DND-41 (cell line): ENCODE measurements around the gene CCT2.

Experiments used
- ATAC-seq: fragments of 200-7000 bp; cut with Tn5 transposase; 3 replicates; pipeline ENCODE4 v1.9.1; 2021; ENCODE audit warnings: low read depth; ENCODE audit not compliant: insufficient read depth
- DNase-seq: peaks from one replicate; pipeline ENCODE4 v3.0.0-alpha.2; 2020
- H2AFZ ChIP-seq: 2 replicates; pipeline ENCODE4 v1.6.0; 2012; ENCODE audit warnings: low read depth, low read length
- H3K27ac ChIP-seq: 2 replicates; pipeline ENCODE4 v1.5.1; 2012; ENCODE audit warnings: low read length, inconsistent platforms
- H3K27me3 ChIP-seq: fragments of 200-600 bp; sonication (generic); 2 replicates; pipeline ENCODE4 v1.6.0; 2012; ENCODE audit warnings: low read length, mild to moderate bottlenecking, inconsistent platforms; ENCODE audit not compliant: insufficient read depth, poor library complexity
- H3K36me3 ChIP-seq: 2 replicates; pipeline ENCODE4 v1.5.1; 2012; ENCODE audit warnings: low read length, inconsistent platforms; ENCODE audit not compliant: insufficient read depth
- H3K4me1 ChIP-seq: 2 replicates; pipeline ENCODE4 v1.5.1; 2012; ENCODE audit warnings: mild to moderate bottlenecking, low read length; ENCODE audit not compliant: insufficient read depth
- H3K4me2 ChIP-seq: 2 replicates; pipeline ENCODE4 v1.6.0; 2012; ENCODE audit warnings: mild to moderate bottlenecking, moderate library complexity, low read length, inconsistent platforms; ENCODE audit not compliant: insufficient read depth
- H3K4me3 ChIP-seq, 2 experiments: fragments of 200-600 bp in 1 of 2; shearing (Covaris generic) in 1 of 2; 2 replicates each; pipeline ENCODE4 v1.5.1; 2012 to 2016; ENCODE audit warnings: inconsistent platforms in 2 of 2, low read length in 2 of 2, mild to moderate bottlenecking in 2 of 2, low read depth in 1 of 2, moderate library complexity in 1 of 2
- H3K79me2 ChIP-seq: 2 replicates; pipeline ENCODE4 v1.6.0; 2012; ENCODE audit warnings: low read length, inconsistent platforms; ENCODE audit not compliant: insufficient read depth
- H3K9ac ChIP-seq: 2 replicates; pipeline ENCODE4 v1.6.0; 2012; ENCODE audit warnings: low read depth, mild to moderate bottlenecking, inconsistent platforms, low read length, moderate library complexity
- H3K9me3 ChIP-seq: 2 replicates; pipeline ENCODE4 v1.5.1; 2012; ENCODE audit warnings: low read length, moderate library complexity, mild to moderate bottlenecking, inconsistent platforms; ENCODE audit not compliant: insufficient read depth, severe bottlenecking
- H4K20me1 ChIP-seq: 2 replicates; pipeline ENCODE4 v1.6.0; 2012; ENCODE audit warnings: low read length; ENCODE audit not compliant: insufficient read depth
- EZH2 ChIP-seq: IDR thresholded peaks from 3 replicates; pipeline ENCODE4 v1.6.1; 2012; ENCODE audit warnings: borderline replicate concordance, low read depth, mild to moderate bottlenecking, moderate library complexity, low read length, inconsistent platforms; ENCODE audit not compliant: severe bottlenecking
- TF ChIP-seq, protein P1 (sequence below): IDR thresholded peaks from 2 replicates; pipeline ENCODE4 v1.5.1; 2012; ENCODE audit warnings: borderline replicate concordance, low read length, moderate library complexity, mild to moderate bottlenecking; ENCODE audit not compliant: poor library complexity, severe bottlenecking; ENCODE audit errors: extremely low read depth

CCT2 gene

DNA sequence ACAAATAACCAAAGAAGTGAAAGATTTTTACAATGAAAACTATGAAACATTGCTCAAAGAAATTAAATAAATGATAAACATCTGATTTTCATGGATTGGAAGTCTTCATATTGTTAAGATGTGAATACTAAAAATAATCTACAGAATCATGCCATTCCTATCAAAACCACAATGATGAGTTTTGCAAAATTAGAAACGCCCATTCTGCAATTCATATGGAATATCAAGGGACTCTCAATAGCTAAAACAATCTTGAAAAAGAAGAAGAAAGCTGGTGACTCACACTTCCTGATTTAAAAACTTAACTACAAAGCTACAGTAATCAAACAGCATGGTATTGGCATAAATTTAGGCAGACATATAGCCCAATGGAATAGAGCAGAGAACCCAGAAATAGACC, 40.2 kb upstream of the CCT2 start:
- no peak overlapping the region for H3K27ac ChIP-seq
- H3K4me1 ChIP-seq, result no peaks in the 10 kb centered on the region
- peaks cover 5% of the 10 kb centered on the region; the same call in 1 of the 2 replicates for H3K36me3 ChIP-seq
- no peak overlapping the region for H3K4me3 ChIP-seq
- no peaks in the 10 kb centered on the region for H3K79me2 ChIP-seq
- ATAC-seq, result no peak
- no peak for TF ChIP-seq EZH2
- TF ChIP-seq, protein P1, sequence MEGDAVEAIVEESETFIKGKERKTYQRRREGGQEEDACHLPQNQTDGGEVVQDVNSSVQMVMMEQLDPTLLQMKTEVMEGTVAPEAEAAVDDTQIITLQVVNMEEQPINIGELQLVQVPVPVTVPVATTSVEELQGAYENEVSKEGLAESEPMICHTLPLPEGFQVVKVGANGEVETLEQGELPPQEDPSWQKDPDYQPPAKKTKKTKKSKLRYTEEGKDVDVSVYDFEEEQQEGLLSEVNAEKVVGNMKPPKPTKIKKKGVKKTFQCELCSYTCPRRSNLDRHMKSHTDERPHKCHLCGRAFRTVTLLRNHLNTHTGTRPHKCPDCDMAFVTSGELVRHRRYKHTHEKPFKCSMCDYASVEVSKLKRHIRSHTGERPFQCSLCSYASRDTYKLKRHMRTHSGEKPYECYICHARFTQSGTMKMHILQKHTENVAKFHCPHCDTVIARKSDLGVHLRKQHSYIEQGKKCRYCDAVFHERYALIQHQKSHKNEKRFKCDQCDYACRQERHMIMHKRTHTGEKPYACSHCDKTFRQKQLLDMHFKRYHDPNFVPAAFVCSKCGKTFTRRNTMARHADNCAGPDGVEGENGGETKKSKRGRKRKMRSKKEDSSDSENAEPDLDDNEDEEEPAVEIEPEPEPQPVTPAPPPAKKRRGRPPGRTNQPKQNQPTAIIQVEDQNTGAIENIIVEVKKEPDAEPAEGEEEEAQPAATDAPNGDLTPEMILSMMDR, result no peak
- no peak overlapping the region for H3K4me2 ChIP-seq
- no peak for DNase-seq
- H3K27me3 ChIP-seq, result no peaks in the 10 kb centered on the region
- H3K9me3 ChIP-seq, result peaks cover 7% of the 10 kb centered on the region
- H4K20me1 ChIP-seq, result no peaks in the 10 kb centered on the region
- no peak overlapping the region for H2AFZ ChIP-seq
- H3K9ac ChIP-seq, result no peak overlapping the region

DNA sequence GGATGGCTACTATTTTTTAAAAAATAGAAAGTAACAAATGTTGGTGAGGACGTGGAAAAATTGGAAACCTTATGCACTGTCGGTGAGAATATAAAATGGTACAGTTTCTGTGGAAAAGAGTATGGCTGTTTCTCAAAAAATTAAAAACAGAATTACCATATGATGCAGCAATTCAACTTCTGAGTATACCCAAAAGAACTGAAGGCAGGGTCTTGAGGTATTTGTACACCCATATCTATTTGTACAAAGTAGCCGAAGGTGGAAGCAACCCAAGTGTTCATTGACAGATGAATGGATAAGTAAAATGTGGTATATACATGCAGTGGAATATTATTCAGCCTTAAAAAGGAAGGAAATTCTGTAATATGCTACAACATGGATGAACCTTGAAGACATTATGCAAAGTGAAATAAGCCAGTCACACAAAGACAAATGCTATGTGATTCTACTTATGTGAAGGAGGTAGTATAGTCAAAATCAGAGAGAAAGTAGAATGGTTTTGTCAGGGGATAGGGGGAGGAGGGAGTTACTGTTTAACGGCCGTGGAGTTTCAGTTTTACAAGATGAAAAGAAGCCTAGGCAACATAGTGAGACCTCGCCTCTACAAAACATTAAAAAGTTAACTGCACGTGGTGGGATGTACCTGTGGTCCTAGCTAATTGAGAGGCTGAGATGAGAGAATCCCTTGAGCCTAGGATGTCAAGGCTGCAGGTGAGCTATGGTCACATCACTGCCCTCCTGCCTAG, 38.4 kb upstream of the CCT2 start:
- Histone ChIP-seq H3K4me2 (no peak overlapping the region), H3K36me3 (no peaks in the 10 kb centered on the region), H4K20me1 (no peaks in the 10 kb centered on the region), H3K4me3 (no peak overlapping the region), H3K27ac (no peak overlapping the region), H3K9me3 (peaks cover 7% of the 10 kb centered on the region), H3K9ac (no peak overlapping the region), H3K79me2 (no peaks in the 10 kb centered on the region), H2AFZ (no peak overlapping the region), H3K4me1 (no peaks in the 10 kb centered on the region), H3K27me3 (no peaks in the 10 kb centered on the region)
- TF ChIP-seq, protein P1, result no peak
- TF ChIP-seq EZH2, result no peak
- DNase-seq (no peak), ATAC-seq (no peak)

DNA sequence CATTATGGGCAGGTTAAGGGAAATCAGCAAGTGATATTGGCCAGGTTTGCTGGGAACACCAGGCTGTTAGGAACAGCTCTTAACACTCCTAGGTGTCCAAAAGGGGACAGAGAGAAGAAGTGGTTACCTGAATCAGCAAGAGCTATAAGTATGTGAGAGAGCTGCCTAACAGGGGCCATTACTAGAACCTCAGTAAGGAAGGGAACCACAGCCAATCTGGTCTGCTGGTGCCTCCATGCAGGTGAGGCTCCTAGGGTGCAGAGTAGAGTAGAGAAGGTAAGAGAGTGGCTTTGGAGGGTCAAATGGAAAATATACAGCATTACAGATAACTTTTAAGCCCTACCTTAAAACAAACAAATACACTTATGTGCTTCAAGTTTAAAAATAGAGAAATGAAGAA, 36.6 kb upstream of the CCT2 start:
- Histone ChIP-seq H3K4me1 (no peaks in the 10 kb centered on the region), H3K27me3 (no peaks in the 10 kb centered on the region), H2AFZ (no peak overlapping the region), H3K4me2 (no peak overlapping the region), H3K27ac (no peak overlapping the region), H3K4me3 (no peak overlapping the region), H3K9ac (no peak overlapping the region), H4K20me1 (no peaks in the 10 kb centered on the region), H3K79me2 (no peaks in the 10 kb centered on the region), H3K9me3 (peaks cover under 1% of the 10 kb centered on the region), H3K36me3 (no peaks in the 10 kb centered on the region)
- ATAC-seq (no peak), DNase-seq (no peak)
- TF ChIP-seq, protein P1, result no peak
- no peak for TF ChIP-seq EZH2
